DND-41 (cell line): Measurements from ENCODE around the gene CHST3.
A peak's percentile ranks its signal among the peaks of the same experiment; 100 is the strongest.

Experiments
- EZH2 ChIP-seq: IDR thresholded peaks from 3 replicates; pipeline ENCODE4 v1.6.1; 2012; ENCODE audit warnings: borderline replicate concordance, low read depth, mild to moderate bottlenecking, moderate library complexity, low read length, inconsistent platforms; ENCODE audit not compliant: severe bottlenecking
- TF ChIP-seq, protein P1 (sequence below): IDR thresholded peaks from 2 replicates; pipeline ENCODE4 v1.5.1; 2012; ENCODE audit warnings: borderline replicate concordance, low read length, moderate library complexity, mild to moderate bottlenecking; ENCODE audit not compliant: poor library complexity, severe bottlenecking; ENCODE audit errors: extremely low read depth

DNA sequence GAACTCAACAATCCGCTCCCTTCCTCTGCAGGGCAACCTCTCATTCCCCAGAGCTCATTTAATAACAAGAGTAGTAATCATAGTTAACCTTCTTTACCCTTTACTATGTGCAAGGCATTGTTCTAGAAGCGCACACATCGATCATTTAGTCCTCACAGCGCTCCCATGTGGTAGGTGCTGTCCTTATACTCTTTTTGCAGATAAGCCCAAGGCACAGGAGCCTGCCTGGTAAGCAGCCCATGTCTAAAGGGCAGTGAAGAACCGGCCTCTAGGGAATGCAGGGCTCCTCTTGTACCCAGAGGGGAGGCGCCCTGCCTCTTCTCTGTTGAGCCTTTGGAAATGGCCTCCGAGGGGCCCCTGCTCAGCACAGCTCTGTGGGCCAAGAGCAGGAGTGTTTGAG is 14.3 kb downstream of the CHST3 start:
- TF ChIP-seq, protein P1, sequence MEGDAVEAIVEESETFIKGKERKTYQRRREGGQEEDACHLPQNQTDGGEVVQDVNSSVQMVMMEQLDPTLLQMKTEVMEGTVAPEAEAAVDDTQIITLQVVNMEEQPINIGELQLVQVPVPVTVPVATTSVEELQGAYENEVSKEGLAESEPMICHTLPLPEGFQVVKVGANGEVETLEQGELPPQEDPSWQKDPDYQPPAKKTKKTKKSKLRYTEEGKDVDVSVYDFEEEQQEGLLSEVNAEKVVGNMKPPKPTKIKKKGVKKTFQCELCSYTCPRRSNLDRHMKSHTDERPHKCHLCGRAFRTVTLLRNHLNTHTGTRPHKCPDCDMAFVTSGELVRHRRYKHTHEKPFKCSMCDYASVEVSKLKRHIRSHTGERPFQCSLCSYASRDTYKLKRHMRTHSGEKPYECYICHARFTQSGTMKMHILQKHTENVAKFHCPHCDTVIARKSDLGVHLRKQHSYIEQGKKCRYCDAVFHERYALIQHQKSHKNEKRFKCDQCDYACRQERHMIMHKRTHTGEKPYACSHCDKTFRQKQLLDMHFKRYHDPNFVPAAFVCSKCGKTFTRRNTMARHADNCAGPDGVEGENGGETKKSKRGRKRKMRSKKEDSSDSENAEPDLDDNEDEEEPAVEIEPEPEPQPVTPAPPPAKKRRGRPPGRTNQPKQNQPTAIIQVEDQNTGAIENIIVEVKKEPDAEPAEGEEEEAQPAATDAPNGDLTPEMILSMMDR, result peak; percentile 17
- no peak for TF ChIP-seq EZH2
